Limb (tissue), 2 donors: ENCODE results near the gene PRF1.
A peak's percentile ranks its signal among the peaks of the same experiment; 100 is the strongest.
"Not testable (repeated sequence)": the region's sequence is repeated elsewhere in the genome, so short reads cannot be mapped to it uniquely, and the experiment has no call there.

Experiments
- DNase-seq, 2 donors: peaks; one replicate each; pipeline ENCODE4 v3.0.0-alpha.2; 2016; ENCODE audit errors: extremely low spot score in 2 of 2

The PRF1 gene

GRCh38 chr10:70594161-70594560 lies 8.4 kb downstream of the PRF1 start:
- no peak for DNase-seq

GRCh38 chr10:70593513-70593890 lies 9.0 kb downstream of the PRF1 start:
- no peak for DNase-seq

DNA sequence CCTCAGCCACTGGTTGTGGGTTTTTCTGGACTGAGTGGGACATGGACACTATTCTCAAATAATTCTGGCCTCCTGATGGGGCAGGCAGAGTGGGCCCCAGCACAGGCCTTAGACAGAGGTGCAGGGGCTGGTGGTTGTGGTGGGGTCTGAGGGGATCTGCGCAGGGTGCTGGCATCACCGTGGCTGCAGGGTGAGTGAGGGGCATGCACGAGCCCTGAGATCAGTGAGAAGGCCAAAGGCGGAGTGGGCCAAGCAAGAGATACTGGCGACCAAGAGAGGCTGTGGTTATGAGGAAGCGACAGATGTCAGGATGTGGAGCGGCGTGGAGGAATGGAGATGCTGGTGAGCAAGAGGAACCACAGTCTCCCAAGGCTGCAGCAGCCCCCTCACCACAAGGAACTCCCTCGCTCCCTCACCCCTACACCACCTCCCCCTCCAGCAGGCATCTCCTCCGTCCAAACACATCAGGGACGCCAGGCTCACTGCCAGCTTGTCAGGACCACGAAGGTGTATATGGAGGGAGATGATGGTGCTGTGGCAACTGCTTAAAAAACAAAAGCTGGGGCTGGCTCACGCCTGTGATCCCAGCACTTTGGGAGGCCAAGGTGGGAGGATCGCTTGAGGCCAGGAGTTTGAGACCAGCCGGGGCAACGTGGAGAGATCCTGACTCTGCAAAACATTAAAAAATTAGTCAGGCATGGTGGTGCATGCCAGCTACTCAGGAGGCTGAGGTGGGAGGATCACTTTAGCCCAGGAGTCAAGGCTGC lies 9.6 kb downstream of the PRF1 start:
- DNase-seq, result no peak

DNA sequence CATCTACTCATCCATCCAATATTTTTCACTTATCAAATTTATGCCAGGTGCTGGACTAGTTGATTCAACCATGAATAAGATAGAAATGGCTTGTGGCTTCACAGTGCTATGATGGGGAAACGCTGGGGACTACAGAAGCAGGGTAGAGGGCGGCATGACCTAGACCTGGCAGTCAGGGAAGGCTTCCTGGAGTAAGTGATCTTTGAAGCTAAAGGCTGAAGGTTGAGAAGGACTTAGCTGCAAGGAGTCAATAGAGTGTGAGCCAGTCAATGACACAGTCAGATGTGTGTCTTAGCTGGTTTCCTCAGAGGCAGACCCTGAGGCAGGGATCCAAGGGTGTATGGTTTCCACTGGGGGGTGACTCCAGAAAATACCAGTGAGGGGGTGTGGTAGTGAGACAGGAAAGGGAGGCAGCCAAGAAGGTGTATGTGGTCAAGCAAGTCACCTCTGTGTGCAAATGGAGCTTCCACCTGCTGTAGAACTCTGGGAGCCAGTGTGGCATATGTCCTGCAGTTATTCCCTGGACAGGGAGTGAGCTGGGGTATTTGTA lies 10.3 kb downstream of the PRF1 start:
- no peak for DNase-seq

DNA sequence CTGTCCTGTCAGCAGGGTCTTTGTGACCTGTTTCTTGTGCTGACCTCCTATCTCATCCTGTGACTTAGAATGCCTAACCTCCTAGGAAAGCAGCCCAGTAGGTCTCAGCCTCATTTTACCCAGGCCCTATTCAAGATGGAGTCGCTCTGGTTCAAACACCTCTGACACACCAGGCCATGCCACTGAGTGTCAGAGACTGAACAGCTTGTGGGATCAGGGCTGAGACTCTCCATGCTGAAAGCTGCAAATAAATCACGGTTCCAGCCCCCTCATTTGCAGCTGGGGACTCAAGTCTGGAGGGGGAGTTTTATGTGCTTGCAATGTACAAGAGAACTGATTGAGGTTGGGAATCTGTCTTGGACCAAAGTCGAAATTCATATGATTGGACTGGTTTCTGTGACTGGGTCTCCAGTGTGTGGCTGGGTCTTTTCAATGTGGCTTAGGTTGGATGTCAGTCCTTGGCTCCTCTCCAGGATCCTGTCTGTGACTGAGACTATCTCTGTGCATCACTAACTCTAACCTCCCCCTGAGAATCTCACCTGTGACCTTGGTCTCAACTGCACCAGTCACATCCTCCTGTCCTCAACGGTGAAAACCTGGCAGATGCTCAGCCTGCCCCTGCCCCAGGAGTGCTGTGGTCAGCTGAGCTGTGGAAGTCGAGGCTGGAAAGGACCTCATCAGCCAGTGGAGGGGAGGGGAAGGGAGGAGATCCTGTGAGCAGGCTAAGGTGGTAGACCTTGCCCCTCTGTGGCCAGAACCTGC lies 11.7 kb downstream of the PRF1 start:
- no peak for DNase-seq

GRCh38 chr10:70589762-70590654 lies 12.5 kb downstream of the PRF1 start:
- peak; percentile 63 to 91 for DNase-seq

- no peak for DNase-seq
These were observed 13.5 kb downstream of the PRF1 start for GRCh38 chr10:70588859-70589570.

- DNase-seq, result no peak
These were observed 14.3 kb downstream of the PRF1 start for GRCh38 chr10:70588255-70588654.

DNA sequence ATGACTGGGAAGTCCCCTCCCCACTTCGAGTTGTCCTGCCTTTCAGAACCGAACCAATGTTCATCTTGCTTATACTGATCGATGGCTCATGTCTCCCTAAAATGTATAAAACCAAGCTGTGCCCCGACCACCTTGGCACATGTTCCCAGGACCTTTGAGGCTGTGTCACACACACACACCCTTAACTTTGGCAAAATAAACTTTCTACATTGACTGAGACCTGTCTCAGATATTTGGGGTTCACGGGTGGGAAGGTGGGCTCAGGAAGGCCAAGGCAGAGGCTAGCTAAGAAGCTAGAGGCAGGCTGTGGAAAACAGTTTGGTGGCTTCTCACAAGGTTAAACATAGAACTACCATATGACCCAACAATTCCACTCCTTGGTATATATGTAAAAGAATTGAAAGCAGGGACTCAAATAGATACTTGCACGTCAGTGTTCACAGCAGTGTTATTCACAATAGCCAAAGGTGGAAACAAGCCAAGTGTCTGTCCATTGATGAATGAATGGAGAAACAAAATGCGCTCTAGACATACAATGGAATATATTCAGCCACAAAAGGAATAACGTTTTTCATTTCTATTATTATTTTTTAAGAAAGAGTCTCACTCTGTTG lies 15.4 kb downstream of the PRF1 start:
- DNase-seq, result no peak

DNA sequence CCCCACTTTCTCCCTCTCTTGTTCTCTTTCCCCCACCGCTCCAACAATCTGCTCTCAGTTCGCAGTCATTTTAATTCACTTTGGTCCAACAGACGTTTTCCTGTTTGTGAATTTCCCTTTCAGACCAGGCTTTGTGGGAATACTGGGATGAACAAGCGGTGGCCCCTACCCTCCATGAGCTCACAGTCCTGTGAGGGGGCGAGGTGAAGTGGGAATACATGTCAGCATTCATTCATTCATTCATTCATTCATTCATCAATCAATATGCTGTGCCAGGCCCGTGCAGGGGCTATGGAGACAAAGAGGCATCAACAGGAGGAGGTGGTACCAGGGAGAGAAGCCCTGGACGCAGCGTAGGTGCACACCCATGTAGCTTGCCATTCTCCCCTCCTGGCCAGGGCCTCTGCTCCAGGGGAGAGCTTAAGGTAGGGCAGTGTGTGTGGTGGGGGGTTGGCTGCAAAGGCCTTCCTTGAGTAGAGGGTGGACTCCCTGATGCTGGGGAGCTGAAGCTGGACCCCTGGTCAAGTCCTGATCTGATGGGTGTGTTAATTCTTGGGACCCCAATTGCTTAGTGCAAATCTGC lies 16.1 kb downstream of the PRF1 start:
- DNase-seq, result no peak

GRCh38 chr10:70585578-70586169 lies 16.9 kb downstream of the PRF1 start:
- DNase-seq, result no peak

GRCh38 chr10:70584909-70585544 lies 17.5 kb downstream of the PRF1 start:
- DNase-seq, result peak; percentile 77 to 82

DNA sequence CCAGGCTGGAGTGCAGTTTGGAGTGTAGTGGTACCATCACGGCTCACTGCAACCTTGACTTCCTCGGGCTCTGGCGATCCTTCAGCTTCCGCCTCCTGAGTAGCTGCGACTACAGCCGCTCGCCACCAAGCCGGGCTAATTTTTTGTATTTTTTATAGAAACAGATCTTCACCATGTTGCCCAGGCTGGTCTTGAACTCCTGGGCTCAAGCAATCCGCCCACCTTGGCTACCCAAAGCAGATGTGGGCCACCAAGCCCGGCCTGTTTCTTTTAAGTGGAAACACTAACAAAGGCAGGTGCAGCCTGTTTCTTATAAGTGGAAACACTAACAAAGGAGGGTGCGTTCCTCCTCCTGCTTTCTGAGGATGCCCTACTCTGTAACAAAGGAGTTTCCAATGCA lies 18.2 kb downstream of the PRF1 start:
- no peak for DNase-seq

DNA sequence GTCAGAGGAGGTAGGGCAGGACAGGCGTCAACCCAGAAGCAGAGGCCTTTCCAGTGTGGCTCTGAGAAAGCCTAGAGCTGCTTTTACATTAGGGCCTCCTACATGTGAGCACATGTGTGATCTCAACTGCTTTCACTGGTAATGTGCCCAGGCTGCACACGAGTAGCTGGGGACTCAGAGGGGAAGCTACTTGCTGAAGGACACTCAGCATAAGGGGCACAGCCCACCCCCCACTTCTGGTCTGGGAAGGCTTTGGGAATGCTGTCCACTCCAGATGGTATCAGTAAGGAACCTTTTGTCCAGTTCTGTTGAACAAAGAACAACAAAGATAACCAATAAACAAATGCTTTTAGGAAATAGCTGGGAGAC lies 18.9 kb downstream of the PRF1 start:
- DNase-seq, result peak in 1 of 2 donors; percentile 34

DNA sequence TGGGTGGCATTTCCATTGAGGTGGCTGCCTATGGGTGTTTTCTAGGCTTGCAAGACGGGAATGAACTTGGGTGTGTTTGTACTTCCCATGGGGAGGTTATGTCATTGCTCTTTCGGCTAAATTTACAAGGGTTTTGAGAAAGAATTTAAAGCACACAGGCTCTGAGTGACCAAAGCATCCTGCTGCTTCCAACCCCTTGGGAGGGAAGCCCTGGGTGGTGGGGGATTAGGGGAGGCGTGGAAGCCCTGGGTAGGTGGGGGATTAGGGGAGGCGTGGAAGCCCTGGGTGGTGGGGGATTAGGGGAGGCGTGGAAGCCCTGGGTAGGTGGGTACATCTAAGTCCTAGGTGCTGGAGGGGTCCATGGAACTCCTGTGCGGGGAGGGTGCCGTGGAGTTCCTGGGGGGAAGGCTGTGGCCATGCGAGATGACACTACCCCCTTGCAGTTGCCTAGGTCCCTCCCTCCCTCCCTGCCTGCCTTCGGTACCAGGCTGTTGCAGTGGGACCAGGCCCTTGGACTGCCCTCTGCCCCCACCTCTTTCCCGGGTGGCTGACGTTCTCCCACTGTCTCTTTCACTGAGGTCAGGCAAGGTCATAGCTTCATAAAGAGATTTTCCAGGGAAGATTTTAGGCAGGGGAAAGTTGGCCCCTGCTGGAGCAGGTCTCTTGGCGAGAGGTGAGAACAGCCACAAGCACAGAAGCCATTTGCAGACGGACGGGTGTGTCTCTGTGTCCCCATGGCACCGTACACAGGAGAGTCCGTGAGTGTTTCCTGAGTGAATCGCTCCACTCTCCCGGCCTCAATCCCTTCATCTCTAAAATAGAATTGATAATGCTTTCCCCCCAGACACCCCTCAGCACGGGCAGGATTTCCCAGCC lies 19.5 kb downstream of the PRF1 start:
- peak in 1 of 2 donors; percentile 23 for DNase-seq

DNA sequence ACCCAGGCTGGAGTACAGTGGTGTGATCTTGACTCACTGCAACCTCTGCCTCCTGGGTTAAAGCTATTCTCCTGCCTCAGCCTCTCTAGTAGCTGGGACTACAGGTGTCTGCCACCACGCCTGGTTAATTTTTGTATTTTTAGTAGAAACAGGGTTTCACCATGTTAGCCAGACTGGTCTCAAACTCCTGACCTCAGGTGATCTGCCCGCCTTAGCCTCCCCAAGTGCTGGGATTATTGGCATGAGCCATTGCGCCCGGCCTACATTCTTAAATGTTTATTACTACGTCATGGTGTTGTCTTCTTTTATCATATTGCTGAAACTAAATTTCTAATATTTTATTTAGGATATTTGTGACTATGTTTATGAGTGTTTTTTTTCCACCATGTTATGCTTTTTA lies 21.4 kb downstream of the PRF1 start:
- DNase-seq, result not testable (repeated sequence)

- DNase-seq, result no peak
These were observed 23.1 kb downstream of the PRF1 start for GRCh38 chr10:70579234-70580002.
